ENCODE results near the gene MED28.
"Not testable (repeated sequence)": the region's sequence is repeated elsewhere in the genome, so short reads cannot be mapped to it uniquely, and the experiment has no call there.

The MED28 gene

DNA sequence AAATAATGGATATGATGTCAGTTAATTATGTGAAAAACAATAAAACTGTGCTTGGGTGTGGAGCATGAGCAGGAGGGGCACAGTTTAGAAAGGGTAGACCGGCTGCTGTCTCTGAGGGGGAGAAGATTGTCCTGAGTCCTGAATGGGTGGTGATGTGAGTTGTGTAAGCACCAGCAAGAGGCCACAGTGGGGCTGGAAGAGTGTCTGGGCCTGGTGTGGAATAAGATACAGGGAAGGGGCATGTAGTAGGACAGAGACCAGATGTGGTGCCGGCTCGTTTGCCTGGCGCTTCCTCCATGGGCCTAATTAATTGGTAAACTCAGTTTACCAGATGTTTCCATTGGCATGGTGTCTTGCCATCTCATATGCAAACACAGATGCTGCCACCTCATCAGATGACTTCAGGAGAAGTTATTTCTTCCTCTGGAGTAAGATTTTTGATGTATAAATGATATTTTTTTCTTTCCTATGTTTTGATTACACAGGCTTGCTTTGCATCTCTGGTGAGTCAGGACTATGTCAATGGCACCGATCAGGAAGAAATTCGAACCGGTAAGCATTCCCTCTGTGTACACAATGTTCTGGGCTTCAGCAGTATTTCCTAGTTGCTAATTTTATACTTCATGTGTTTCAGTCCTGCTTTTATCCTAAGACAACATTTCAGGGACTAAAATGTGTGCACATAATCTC is 5.1 kb downstream of the MED28 start:
- no peak for DNase-seq

DNA sequence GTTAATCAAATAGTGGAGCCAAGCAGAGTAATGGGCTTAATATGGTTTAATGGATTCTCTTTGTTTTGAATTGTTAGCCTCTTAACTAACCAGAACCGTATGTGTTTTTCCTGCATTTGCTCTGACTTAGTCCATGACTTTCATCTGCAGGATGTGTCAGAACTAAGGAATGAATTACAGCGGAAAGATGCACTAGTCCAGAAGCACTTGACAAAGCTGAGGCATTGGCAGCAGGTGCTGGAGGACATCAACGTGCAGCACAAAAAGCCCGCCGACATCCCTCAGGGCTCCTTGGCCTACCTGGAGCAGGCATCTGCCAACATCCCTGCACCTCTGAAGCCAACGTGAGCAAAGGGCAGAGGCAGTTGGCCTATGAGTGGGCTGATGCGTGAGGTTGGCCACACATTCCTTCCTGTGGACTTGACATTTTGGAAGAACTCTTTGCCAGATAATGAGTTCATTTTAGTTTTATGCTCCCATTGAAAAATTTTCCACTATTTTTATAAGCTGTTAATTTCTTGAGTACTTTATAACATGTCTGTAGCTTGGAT is 9.1 kb downstream of the MED28 start:
- no peak for DNase-seq

DNA sequence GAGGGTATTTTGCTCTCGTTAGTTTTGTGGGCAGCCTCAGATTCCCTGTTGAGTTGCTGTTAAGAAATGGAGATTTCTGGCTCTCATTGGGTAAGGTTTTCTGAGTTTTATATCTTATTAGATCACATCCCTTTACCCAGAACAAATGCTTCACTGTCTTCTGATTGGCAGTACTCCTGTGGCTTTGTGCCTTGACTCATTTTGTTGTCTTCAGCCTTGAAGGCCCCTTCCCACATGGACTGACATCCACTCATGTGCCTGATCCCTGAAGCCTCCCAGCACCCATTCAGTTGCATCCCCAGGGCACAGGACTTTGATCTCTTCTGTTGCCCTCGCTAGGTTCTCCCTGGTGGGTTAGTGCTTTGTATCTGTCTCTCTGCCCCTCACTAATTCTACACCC is 10.4 kb downstream of the MED28 start:
- no peak for DNase-seq

DNA sequence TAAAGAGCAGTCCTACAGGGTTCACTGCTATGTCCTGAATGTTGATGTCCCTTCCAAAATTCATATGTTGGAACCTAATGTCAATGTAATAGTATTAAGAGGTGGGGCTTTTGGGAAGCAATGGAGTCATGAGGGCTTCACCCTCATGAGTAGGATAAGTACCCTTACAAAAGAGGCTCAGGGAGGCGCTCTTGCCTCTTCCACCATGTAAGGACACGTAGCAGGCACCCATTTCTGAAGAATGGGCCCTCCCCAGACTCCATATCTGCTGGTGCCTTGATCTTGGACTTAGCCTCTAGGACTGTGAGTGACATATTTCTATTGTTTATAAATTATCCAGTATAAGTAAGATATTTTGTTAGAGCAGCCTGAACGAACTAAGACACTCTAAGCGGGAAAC is 15.8 kb downstream of the MED28 start:
- DNase-seq: no peak

DNA sequence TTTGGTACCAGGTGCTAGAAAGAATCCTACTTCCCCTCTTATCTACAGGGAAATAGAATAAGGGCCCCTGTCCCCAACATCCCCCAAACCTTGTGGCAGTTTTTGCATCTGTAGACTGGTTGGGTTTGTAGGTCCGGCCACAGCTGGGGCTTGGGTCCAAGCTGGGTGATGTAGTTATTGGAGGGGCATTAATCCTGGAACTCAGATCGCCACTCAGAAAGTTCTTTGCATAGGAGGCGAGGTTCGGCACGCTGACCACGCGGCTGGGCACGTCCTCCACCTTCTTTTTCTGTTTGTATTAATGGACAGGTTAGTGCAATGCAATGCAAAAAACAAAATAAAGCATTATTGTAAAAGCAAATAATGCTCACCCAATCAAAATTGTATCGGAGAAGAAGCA is 19.2 kb downstream of the MED28 start:
- DNase-seq: no peak

DNA sequence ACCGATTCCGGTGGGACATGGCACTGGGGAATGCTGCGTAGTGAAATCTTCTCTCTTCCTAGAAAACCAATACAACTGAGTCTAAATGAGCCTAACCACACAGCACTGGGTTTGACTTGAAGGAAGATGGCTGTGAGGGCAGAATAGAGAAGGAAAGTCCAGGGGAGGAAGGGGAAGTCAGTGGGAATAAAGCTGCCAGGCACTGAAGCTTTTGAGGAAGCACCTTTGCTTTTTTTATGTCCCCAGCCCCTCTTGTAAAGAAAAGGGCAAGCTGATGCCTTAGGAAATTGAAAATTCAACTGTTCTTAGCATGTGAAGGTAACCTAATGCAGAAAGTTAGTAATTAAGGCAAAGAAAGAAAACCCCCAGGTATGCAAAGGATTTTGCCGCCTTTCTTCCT is 20.6 kb downstream of the MED28 start:
- no peak for DNase-seq

DNA sequence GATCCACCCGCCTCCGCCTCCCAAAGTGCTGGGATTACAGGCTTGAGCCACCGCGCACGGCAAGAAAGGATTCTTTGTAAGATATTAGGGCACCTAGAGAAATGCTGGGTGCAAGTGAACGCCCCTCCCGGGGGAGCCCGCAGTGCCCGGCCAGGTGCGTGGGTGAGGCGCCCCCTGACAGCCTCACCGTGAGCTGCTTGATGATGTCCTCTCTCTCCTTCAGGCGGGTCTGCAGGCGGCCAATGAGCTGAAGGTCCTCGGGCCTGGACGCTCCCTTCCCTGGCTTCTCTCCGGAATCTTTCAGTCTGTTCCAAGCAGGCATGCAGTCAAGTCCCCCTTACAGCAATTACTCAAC is 21.9 kb downstream of the MED28 start:
- DNase-seq: no peak

DNA sequence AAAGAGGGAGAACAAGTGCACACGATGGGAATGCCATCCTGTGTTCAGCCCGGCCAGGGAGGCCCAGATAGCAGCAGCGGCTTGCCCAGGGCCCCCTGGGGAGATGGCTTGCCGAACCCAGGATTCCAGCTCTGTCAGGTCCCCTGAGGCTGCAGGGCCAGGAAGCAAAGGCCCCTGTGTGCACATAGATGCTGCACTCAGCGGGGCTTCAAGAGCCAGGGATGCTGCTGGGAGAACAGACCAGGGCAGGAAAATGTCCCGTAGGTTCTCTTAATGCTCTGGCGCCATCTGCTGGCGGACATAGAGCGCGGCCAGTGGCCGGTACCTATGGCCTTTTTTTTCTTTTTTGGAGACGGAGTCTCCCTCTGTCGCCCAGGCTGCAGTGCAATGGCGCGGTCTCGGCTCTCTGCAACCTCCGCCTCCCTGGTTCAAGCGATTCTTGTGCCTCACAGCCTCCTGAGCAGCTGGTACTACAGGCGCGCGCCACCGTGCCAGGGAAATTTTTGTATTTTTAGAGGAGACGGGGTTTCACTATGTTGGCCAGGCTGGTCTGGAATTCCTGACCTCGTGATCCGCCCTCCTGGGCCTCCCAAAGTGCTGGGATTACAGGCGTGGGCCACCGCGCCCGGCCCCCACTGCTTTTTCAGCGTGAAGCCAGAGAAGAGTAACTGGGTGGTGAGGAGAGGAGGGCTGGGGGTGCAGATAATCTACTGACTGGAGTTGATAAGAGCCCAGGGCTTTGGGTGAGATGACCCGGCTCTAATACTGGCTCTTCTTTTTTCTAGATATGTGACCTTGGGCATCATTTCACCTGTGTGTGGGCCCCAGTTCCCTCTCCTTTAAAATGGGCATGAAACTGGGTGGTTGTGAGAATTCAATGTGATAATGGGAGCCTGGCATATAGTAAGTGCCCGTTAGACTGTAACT is 22.5 kb downstream of the MED28 start:
- peak; percentile 80 to 85 for DNase-seq

DNA sequence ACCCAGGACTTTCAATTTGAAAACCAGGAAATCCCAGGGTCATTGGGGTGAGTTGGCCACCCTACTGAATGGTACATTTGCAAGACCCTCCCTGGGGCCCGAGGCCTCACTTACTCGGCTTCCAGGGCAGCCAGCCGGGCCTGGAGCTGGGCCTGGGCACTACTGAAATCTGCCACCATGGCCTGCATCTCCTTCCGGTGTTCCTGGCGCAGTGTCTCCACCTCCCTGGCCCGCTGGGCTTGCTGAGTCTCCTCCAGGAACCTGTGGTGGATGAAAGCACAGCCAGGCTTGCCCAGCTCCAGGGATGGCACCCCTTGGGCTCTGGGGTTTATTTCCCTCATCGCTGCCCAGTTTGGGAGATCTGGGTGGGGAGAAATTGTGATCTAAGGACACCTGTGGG is 24.7 kb downstream of the MED28 start:
- no peak for DNase-seq

DNA sequence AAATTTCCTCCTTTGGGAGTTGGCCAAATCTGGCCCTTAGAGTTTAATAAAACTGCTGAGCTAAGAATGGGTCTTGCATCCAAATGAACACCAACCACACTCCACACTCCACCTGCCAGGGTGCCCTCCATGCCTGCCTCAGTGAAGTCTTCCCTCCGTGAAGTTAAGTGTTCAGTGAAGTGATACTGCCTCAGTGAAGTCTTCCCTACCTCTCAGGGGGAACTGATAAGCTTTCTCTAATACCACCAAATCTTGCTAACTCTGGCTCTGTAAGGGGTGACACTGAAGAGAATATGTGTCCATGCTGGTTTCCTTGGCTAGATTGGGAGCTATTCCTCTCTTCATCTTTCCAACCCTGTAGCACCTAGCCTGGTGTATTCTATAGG is 27.9 kb downstream of the MED28 start:
- DNase-seq: no peak

DNA sequence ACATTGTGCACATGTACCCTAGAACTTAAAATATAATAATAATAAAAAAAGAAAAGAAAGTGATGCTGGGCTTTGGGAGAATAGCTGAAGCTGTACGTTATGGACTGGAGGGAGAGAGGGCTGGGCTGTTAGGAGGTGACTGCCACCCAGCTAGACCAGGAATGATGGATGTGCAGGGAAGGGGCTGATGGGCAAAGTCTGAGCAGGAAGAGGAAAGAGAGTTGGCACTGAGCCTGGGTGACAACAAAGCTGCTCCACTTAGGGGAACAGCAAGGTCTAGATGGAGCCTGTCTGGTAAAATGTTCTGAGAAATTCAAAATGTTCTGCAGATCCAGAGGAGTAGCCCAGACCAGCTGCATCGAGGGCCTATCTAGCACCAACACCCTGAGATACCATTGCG is 32.3 kb downstream of the MED28 start:
- DNase-seq: peak in 1 of 2 experiments; percentile 1

DNA sequence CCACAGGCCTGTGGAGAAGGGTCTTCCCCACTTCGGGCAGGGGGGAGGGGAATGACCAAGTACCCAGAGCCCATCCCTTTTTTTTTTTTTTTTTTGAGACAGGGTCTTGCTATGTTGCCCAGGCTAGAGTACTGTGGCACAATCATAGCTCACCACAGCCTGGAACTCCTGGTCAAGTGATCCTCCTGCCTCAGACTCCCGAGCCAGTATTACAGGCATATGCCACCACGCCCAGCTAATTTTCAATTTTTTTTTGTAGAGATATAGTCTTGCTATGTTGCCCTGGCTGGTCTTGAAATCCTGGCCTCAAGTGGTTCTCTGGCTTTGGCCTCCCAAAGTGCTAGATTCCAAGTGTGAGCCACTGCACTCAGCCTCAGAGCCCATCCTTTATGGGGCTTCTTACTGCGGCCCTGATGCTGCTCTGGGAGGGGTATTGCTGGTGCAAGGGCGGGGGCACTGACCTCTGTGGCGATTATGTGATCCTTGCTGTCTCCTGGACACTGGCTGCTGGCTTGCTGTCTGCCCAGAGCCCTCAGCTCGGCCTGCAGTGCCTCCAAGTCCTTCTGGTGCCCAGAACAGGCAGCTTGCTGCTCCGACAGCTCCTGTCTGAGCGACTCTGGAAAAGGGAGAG is 32.9 kb downstream of the MED28 start:
- DNase-seq: peak in 1 of 2 experiments; percentile 8

DNA sequence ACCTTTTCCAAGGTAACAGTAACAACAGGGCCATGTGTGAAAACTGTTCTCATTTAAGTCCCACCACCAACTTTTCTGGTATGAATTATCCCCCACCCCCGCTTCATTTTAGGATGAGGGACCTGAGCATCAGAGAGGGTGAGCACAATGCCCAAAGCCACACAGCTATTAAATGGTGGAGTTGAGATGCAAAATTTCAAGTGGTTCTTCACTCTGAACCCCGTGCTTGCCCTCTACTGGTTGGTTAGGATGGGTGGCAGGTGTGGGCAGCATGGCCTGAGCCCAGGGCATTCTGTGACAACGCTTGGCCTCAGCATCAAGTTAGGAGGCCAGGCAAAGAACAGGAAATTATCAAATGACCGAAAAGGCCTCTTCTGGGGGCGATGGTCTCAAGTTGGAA is 33.5 kb downstream of the MED28 start:
- peak in 1 of 2 experiments; percentile 11 for DNase-seq

DNA sequence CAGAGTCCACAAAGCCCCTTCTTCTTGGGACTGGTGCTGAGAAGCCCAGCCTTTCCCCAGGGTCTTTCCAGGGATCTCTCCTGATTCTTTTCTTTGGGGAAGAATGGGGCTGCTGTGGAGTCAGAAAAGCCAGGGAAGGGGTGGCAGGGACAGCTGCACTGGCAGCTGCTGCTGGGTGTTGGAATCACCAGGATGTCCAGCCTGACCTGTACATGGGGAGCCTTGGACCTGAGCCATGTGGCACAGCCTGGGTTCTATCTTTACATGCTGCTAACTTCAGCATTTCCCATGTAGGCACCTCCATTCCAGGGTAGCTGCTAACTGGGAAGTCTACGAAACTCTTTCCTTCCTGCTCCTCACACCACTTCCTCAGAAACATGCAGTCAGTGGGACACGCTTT is 36.0 kb downstream of the MED28 start:
- no peak for DNase-seq

DNA sequence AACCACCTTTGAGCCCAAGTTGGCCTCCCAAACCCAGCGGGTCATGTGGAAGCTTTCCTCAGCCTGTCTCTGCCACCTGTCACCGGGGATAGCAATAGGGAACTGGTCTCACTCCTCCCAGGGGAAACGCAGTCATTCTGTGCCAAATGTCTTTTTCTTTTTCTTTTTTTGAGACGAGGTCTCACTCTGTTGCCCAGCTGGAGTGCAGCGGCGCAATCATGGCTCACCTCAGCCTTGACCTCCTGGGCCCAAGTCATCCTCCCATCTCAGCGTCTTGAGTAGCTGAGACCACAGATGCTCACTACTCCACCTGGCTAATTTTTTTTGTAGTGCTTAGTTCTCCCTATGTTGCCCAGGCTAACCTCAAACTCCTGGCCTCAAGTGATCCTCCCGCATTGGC is 40.3 kb downstream of the MED28 start:
- no peak for DNase-seq

DNA sequence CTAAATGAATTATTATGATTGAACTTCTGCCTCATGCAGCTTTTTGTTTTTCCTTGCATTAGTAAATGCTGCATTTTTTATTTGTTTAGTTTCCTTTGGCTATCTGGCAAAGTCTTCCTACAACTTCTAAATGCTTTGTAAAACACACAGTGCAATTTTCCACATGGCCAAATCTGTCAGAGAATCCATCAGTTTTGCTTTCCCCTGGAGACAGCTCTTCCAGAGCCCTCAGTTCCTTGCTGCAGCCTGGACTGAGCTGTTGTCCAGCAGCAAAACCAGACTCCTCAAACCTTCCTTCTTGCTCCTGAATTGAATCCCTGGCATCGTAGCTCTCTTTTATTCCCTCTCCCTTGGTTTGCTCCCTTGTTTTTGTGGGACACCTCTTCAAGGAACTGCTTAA is 42.6 kb downstream of the MED28 start:
- no peak for DNase-seq

DNA sequence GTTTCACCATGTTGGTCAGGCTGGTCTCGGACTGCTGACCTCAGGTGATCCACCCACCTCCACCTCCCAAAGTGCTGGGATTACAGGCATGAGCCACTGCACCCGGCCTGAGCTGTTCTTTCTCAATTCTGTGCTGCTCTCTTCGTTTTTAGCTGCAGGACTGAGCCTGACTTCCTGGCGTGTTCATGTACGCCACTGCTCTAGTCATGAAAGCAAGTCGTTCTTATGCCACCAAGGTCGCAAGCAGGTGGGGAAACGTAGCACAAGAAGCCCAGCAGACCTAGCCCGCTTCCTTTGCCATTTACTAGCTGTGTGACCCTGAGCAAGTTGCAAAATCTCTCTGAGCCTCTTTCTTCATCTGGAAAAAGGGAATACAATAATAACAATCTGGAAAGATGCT is 43.4 kb downstream of the MED28 start:
- no peak for DNase-seq

DNA sequence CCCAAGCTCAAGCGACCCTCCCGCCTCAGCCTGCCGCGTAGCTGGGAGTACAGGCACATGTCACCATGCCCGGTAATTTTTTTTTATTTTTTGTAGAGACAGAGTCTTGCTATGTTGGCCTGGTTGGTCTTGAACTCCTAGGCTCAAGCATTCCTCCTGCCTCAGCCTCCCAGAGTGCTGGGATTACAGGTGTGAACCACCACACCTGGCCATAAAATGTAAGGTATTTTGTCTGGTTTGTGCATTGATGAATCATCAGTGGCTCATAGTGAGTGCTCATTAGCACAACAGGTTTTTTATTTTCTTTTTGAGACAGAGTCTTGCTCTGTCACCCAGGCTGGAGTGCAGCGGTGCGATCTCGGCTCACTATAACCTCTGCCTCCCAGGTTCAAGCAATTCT is 44.8 kb downstream of the MED28 start:
- not testable (repeated sequence) for DNase-seq

DNA sequence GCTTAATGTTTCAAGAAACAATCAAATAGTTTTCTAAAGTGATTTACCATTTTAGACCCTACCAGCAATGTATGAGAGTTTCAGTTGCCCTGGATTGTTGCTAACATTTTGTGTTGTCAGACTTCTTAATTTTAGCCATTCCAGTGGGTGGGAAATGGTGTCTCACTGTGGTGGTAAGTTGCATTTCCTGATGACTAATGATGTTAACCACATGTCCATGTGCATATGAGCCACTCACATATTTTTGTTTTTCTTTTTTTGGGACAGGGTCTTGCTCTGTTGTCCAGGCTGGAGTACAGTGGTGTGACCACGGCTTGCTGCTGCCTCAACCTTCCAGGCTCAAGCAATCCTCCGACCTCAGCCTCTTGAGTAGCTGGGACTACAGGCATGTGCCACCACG is 48.3 kb downstream of the MED28 start:
- no peak for DNase-seq

DNA sequence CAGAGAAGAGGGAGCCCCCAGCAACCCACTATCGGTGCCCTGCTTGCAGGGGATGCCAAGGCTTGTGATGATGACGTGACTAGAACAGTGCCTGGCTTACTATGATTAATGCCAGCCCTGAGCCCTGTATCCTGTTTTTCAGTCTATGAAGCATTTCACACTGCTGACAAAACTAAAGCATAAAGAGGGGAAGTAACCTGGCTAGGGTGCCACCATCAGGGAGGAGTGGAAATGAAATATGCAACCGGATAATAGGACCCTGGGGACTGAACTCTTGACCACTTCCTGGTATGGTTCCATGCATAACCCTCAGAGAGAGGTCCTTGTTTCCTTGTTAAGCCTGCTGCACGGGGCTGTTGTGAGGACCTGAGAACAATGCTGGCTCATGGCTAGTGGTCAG is 50.3 kb downstream of the MED28 start:
- DNase-seq: no peak

DNA sequence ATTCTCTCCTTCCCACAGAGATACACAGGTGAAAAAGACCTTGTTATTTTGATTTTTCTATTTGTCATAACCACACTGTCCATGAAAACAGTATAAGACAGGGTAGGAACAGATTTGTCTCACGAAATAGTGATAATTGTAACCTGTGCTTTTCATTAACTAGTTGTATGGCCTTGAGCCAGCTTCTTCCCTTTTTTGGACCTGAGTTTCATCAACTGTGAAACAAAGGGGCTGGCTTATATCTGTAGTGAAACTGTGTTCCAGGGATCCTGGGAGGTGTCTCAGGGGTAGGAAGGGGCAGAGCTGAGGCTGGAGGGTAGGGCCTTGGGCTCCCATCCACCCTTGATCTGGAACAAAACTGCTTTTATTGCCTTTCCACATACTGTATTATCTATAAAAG is 50.9 kb downstream of the MED28 start:
- no peak for DNase-seq

DNA sequence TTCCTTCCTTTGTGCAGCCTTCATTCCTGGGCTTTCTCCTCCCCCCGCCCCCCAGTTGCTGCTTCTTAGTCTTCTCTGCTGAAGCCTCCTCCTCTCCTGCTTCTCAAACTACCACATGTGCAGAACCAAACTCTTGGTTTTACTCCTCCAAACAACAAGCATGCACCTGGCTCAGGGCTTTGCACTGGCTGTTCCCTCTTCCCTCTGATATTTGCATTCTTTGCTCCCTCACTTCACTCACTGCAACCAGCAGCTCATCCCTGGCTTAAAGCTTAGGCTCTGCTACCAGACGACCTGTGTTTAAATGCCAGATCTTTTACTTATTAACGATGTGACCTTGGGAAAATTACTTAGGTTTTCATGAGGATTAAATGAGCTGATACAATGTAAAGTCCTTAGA is 51.4 kb downstream of the MED28 start:
- no peak for DNase-seq

DNA sequence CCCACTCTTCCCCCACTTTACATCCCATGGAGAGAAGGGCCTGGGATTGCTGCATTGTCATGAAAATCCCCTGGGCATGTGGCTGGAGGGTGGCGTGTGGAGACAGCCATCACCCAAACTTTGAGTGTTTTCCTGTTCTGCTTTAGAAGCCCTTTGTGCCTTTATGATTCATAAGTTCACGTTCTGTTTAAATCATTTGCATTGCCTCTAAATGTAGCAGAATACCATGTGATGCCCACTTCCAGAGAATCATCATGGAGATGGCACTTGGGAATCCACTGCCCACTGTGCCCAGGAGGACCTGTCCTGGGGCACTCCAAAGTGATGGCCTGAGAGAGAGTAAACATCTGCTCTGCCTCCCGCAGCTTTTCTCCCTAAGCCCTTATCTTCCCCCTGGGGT is 52.8 kb downstream of the MED28 start:
- DNase-seq: no peak

Measured in activated T-cell treated with anti-CD3 and anti-CD28 coated beads, Interleukin-2, amount 50 U/mL, for 48 hours (primary cell).